ENCODE results near the gene ERC2. TPM values are rescaled to one million over a fixed set of nuclear protein-coding genes. Genes with fewer than 3 reads are reported as not detected.

Gene ERC2
- total and polyA plus RNA-seq, 2 donors (not counting 3 experiments of a cell fraction or from before 2014, with no cell fraction given): 5.6 to 15.5 TPM

- ChIA-PET POLR2A (no interaction called here), CTCF (no interaction called here)
- no peaks in the 10 kb centered on the region for H3K27me3 ChIP-seq (ENCODE audit: control insufficient read depth in 2 of 2, insufficient read depth in 2 of 2, low read length in 2 of 2)
- dilution Hi-C loops (cut with MboI; ENCODE audit: extremely low pct_ligation_motif_present, low sequenced_read_pairs): no loop called here
- no peaks in the 10 kb centered on the region for H3K36me3 ChIP-seq (ENCODE audit: control insufficient read depth in 2 of 2, extremely low read depth in 1 of 2, insufficient read depth in 2 of 2, low read length in 2 of 2)
- intact Hi-C loops (cut with micrococcal nuclease): loop anchor here (5.0 kb wide), 1 partner anchor 135 kb away; the partner anchor contains the start of gene WNT5A
- H3K79me2 ChIP-seq (ENCODE audit: control insufficient read depth, insufficient read depth, low read length): no peaks in the 10 kb centered on the region
- H3K9ac ChIP-seq (replicated peaks; ENCODE audit: extremely low read depth, insufficient read depth, low read length): no peak overlapping the region
- no peak overlapping the region for H2AFZ ChIP-seq (ENCODE audit: low read depth, low read length)
- no peak overlapping the region for H3K4me3 ChIP-seq (replicated peaks in 1 of 3; ENCODE audit: insufficient read depth in 1 of 3, low read depth in 1 of 3, low read length in 3 of 3)
- no peaks in the 10 kb centered on the region for H3K9me1 ChIP-seq (replicated peaks; ENCODE audit: control insufficient read depth, extremely low read depth, insufficient read depth, low read length)
- BruUV-seq (replicated peaks): no TSS peak
- no peak for TF ChIP-seq EZH2 (IDR thresholded peaks at IDR 0.05; ENCODE audit: borderline replicate concordance, low read depth, low read length, severe bottlenecking)
- TF ChIP-seq, protein P1, sequence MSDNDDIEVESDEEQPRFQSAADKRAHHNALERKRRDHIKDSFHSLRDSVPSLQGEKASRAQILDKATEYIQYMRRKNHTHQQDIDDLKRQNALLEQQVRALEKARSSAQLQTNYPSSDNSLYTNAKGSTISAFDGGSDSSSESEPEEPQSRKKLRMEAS (IDR thresholded peaks at IDR 0.05; ENCODE audit: insufficient read depth, insufficient read length): no peak
- H4K20me1 ChIP-seq (replicated peaks; ENCODE audit: control insufficient read depth, extremely low read depth, insufficient read depth, low read length): no peaks in the 10 kb centered on the region
- H3K4me2 ChIP-seq (ENCODE audit: insufficient read depth, low read length): no peak overlapping the region
- DNase-seq (ENCODE audit: low read depth, low spot score): no peak
- peaks cover 15% of the 10 kb centered on the region for H3K4me1 ChIP-seq (ENCODE audit: control insufficient read depth, extremely low read depth, insufficient read depth, low read length)
- FAIRE-seq: no peak
- no peaks in the 10 kb centered on the region for H3K9me3 ChIP-seq (replicated peaks; ENCODE audit: control insufficient read depth, insufficient read depth, low read length)
- H3K27ac ChIP-seq (ENCODE audit: insufficient read depth, low read depth, low read length): no peak overlapping the region
Observed at GRCh38 chr3:55622733-55623132, 845.5 kb downstream of the ERC2 start.

DNA sequence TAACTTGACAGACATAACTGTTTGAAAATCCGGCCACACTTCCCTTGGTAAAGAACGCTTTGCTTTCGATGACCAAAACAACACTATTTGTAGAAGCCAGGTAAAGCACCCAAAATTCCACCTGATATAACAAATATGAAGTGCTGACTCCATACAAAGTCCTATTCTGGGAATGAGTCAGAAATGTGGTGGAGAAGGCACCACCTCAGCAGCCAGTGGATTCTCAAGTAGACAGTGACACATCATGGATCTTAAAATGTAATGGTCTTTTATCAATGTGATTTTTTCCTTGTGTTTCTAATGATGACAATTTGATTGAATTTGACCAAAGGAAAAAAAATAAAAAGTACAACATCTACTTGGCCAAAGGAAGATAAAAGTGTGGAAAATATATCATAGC lies 846.2 kb downstream of the ERC2 start:
- CTCF ChIA-PET: no interaction called here
- BruUV-seq (replicated peaks): no TSS peak
- TF ChIP-seq EZH2 (IDR thresholded peaks at IDR 0.05; ENCODE audit: borderline replicate concordance, low read depth, low read length, severe bottlenecking): no peak
- dilution Hi-C loops (cut with MboI; ENCODE audit: extremely low pct_ligation_motif_present, low sequenced_read_pairs) (no loop called here), intact Hi-C loops (cut with micrococcal nuclease) (loop anchor here (5.0 kb wide), 1 partner anchor 135 kb away; the partner anchor contains the start of gene WNT5A)
- H3K36me3 ChIP-seq (ENCODE audit: control insufficient read depth in 2 of 2, extremely low read depth in 1 of 2, insufficient read depth in 2 of 2, low read length in 2 of 2): no peaks in the 10 kb centered on the region
- no peak overlapping the region for H3K4me2 ChIP-seq (ENCODE audit: insufficient read depth, low read length)
- H3K4me1 ChIP-seq (ENCODE audit: control insufficient read depth, extremely low read depth, insufficient read depth, low read length): peaks cover 15% of the 10 kb centered on the region
- H3K9me1 ChIP-seq (replicated peaks; ENCODE audit: control insufficient read depth, extremely low read depth, insufficient read depth, low read length): no peaks in the 10 kb centered on the region
- POLR2A ChIA-PET: no interaction called here
- no peak overlapping the region for H3K27ac ChIP-seq (ENCODE audit: insufficient read depth, low read depth, low read length)
- DNase-seq (ENCODE audit: low read depth, low spot score) (no peak), FAIRE-seq (no peak)
- no peaks in the 10 kb centered on the region for H3K79me2 ChIP-seq (ENCODE audit: control insufficient read depth, insufficient read depth, low read length)
- no peaks in the 10 kb centered on the region for H4K20me1 ChIP-seq (replicated peaks; ENCODE audit: control insufficient read depth, extremely low read depth, insufficient read depth, low read length)
- no peak overlapping the region for H3K9ac ChIP-seq (replicated peaks; ENCODE audit: extremely low read depth, insufficient read depth, low read length)
- H3K9me3 ChIP-seq (replicated peaks; ENCODE audit: control insufficient read depth, insufficient read depth, low read length): no peaks in the 10 kb centered on the region
- no peak overlapping the region for H2AFZ ChIP-seq (ENCODE audit: low read depth, low read length)
- no peak overlapping the region for H3K4me3 ChIP-seq (replicated peaks in 1 of 3; ENCODE audit: insufficient read depth in 1 of 3, low read depth in 1 of 3, low read length in 3 of 3)
- no peaks in the 10 kb centered on the region for H3K27me3 ChIP-seq (ENCODE audit: control insufficient read depth in 2 of 2, insufficient read depth in 2 of 2, low read length in 2 of 2)
